GM12892 (cell line): ENCODE data around the gene PSENEN.

Experiments used
- POLR2A ChIP-seq: IDR thresholded peaks from 2 replicates; pipeline ENCODE4 v1.6.1; 2011; ENCODE audit warnings: low read depth, low read length, control low read depth
- POLR2AphosphoS5 ChIP-seq: IDR thresholded peaks from 2 replicates; pipeline ENCODE4 v1.6.1; 2011; ENCODE audit warnings: low read depth, low read length, control low read depth
- TAF1 ChIP-seq: IDR thresholded peaks from 2 replicates; pipeline ENCODE4 v1.6.1; 2011; ENCODE audit warnings: low read depth, mild to moderate bottlenecking, control low read depth, low read length, borderline replicate concordance

- no peak for TF ChIP-seq POLR2A
- TF ChIP-seq TAF1 = no peak
- no peak for TF ChIP-seq POLR2AphosphoS5
These were observed 32.0 kb upstream of the PSENEN start for GRCh38 chr19:35713506-35713850.
